Measurements from ENCODE around the gene CELA2A.

The CELA2A gene

GRCh38 chr1:15442759-15443158, 13.8 kb upstream of the CELA2A start:
- peaks cover 4% of the 10 kb centered on the region for H3K4me1 Mint-ChIP-seq
- no peak overlapping the region for H3K27ac Mint-ChIP-seq
- DNase-seq, result no peak
- no peaks in the 10 kb centered on the region for H3K9me3 Mint-ChIP-seq
- CTCF ChIA-PET, result interaction anchor here (1.2 kb wide), 1 partner anchor 10 kb away, joined by 3 read pairs; no protein-coding TSS in a partner anchor
- H3K27me3 Mint-ChIP-seq, result peaks cover 31% of the 10 kb centered on the region
- no peak overlapping the region for H3K4me3 Mint-ChIP-seq
- no peaks in the 10 kb centered on the region for H3K36me3 Mint-ChIP-seq

- no peak overlapping the region for H3K27ac Mint-ChIP-seq
- CTCF ChIA-PET, result interaction anchor here (1.1 to 1.2 kb wide), 2 partner anchors 10 to 14 kb away, joined by 3 read pairs; no protein-coding TSS in a partner anchor
- no peak for DNase-seq
- no peak overlapping the region for H3K4me3 Mint-ChIP-seq
- peaks cover 32% of the 10 kb centered on the region for H3K27me3 Mint-ChIP-seq
- H3K9me3 Mint-ChIP-seq, result no peaks in the 10 kb centered on the region
- H3K36me3 Mint-ChIP-seq, result no peaks in the 10 kb centered on the region
- H3K4me1 Mint-ChIP-seq, result peaks cover 4% of the 10 kb centered on the region
Observed at GRCh38 chr1:15443281-15443680, 13.3 kb upstream of the CELA2A start.

GRCh38 chr1:15444468-15445389, 11.8 kb upstream of the CELA2A start:
- Mint-ChIP-seq H3K27me3 (peaks cover 36% of the 10 kb centered on the region), H3K36me3 (no peaks in the 10 kb centered on the region), H3K27ac (no peak overlapping the region), H3K4me1 (peaks cover 4% of the 10 kb centered on the region), H3K9me3 (no peaks in the 10 kb centered on the region), H3K4me3 (no peak overlapping the region)
- DNase-seq, result no peak
- CTCF ChIA-PET, result interaction anchor here (1.1 kb wide), 1 partner anchor 15 kb away, joined by 3 read pairs; no protein-coding TSS in a partner anchor

- Mint-ChIP-seq H3K4me3 (no peak overlapping the region), H3K27me3 (peaks cover 37% of the 10 kb centered on the region), H3K27ac (no peak overlapping the region), H3K36me3 (no peaks in the 10 kb centered on the region), H3K4me1 (peaks cover 4% of the 10 kb centered on the region), H3K9me3 (no peaks in the 10 kb centered on the region)
- no peak for DNase-seq
- CTCF ChIA-PET, result no interaction called here
Observed at GRCh38 chr1:15445390-15446122, 11.0 kb upstream of the CELA2A start.

GRCh38 chr1:15446212-15446611, 10.3 kb upstream of the CELA2A start:
- Mint-ChIP-seq H3K4me3 (no peak overlapping the region), H3K27ac (no peak overlapping the region), H3K9me3 (no peaks in the 10 kb centered on the region), H3K27me3 (peaks cover 37% of the 10 kb centered on the region), H3K4me1 (peaks cover 4% of the 10 kb centered on the region), H3K36me3 (no peaks in the 10 kb centered on the region)
- CTCF ChIA-PET, result no interaction called here
- no peak for DNase-seq

- Mint-ChIP-seq H3K27me3 (peaks cover 36% of the 10 kb centered on the region), H3K4me3 (no peak overlapping the region), H3K4me1 (peaks cover 4% of the 10 kb centered on the region), H3K36me3 (no peaks in the 10 kb centered on the region), H3K9me3 (no peaks in the 10 kb centered on the region), H3K27ac (no peak overlapping the region)
- CTCF ChIA-PET, result no interaction called here
- DNase-seq, result no peak
Observed at GRCh38 chr1:15448877-15449462, 7.6 kb upstream of the CELA2A start.

GRCh38 chr1:15449567-15449966, 7.0 kb upstream of the CELA2A start:
- H3K4me1 Mint-ChIP-seq, result peaks cover 4% of the 10 kb centered on the region
- H3K36me3 Mint-ChIP-seq, result no peaks in the 10 kb centered on the region
- DNase-seq, result no peak
- H3K9me3 Mint-ChIP-seq, result no peaks in the 10 kb centered on the region
- CTCF ChIA-PET, result interaction anchor here (1.3 kb wide), 1 partner anchor 11 kb away, joined by 3 read pairs; the partner anchor contains the start of gene CTRC
- no peak overlapping the region for H3K4me3 Mint-ChIP-seq
- H3K27me3 Mint-ChIP-seq, result peaks cover 30% of the 10 kb centered on the region
- H3K27ac Mint-ChIP-seq, result no peak overlapping the region

GRCh38 chr1:15451014-15451722, 5.4 kb upstream of the CELA2A start:
- H3K27ac Mint-ChIP-seq, result no peak overlapping the region
- H3K36me3 Mint-ChIP-seq, result no peaks in the 10 kb centered on the region
- no peaks in the 10 kb centered on the region for H3K9me3 Mint-ChIP-seq
- peaks cover 23% of the 10 kb centered on the region for H3K27me3 Mint-ChIP-seq
- CTCF ChIA-PET, result no interaction called here
- H3K4me3 Mint-ChIP-seq, result no peak overlapping the region
- no peaks in the 10 kb centered on the region for H3K4me1 Mint-ChIP-seq
- no peak for DNase-seq

GRCh38 chr1:15452216-15452615, 4.3 kb upstream of the CELA2A start:
- no peak for DNase-seq
- Mint-ChIP-seq H3K27me3 (peaks cover 19% of the 10 kb centered on the region), H3K4me1 (no peaks in the 10 kb centered on the region), H3K9me3 (no peaks in the 10 kb centered on the region), H3K4me3 (no peak overlapping the region), H3K36me3 (no peaks in the 10 kb centered on the region), H3K27ac (no peak overlapping the region)
- CTCF ChIA-PET, result interaction anchor here (1.3 kb wide), 1 partner anchor 9 kb away, joined by 3 read pairs; no protein-coding TSS in a partner anchor

GRCh38 chr1:15452866-15453571, 3.5 kb upstream of the CELA2A start:
- no peak overlapping the region for H3K27ac Mint-ChIP-seq
- no peak overlapping the region for H3K4me3 Mint-ChIP-seq
- no peak for DNase-seq
- no peaks in the 10 kb centered on the region for H3K4me1 Mint-ChIP-seq
- no peaks in the 10 kb centered on the region for H3K9me3 Mint-ChIP-seq
- CTCF ChIA-PET, result interaction anchor here (1.3 kb wide), 1 partner anchor 10 kb away, joined by 3 read pairs; no protein-coding TSS in a partner anchor
- no peaks in the 10 kb centered on the region for H3K36me3 Mint-ChIP-seq
- H3K27me3 Mint-ChIP-seq, result peaks cover 14% of the 10 kb centered on the region

- CTCF ChIA-PET, result no interaction called here
- no peak overlapping the region for H3K27ac Mint-ChIP-seq
- H3K36me3 Mint-ChIP-seq, result no peaks in the 10 kb centered on the region
- H3K9me3 Mint-ChIP-seq, result no peaks in the 10 kb centered on the region
- no peak overlapping the region for H3K4me3 Mint-ChIP-seq
- peaks cover 14% of the 10 kb centered on the region for H3K27me3 Mint-ChIP-seq
- no peaks in the 10 kb centered on the region for H3K4me1 Mint-ChIP-seq
- DNase-seq, result no peak
Observed at GRCh38 chr1:15453734-15454133, 2.8 kb upstream of the CELA2A start.

- no peak for DNase-seq
- Mint-ChIP-seq H3K4me3 (no peak overlapping the region), H3K27me3 (peaks cover 14% of the 10 kb centered on the region), H3K27ac (no peak overlapping the region), H3K36me3 (no peaks in the 10 kb centered on the region), H3K4me1 (no peaks in the 10 kb centered on the region), H3K9me3 (no peaks in the 10 kb centered on the region)
- CTCF ChIA-PET, result no interaction called here
Observed at GRCh38 chr1:15454256-15454655, 2.3 kb upstream of the CELA2A start.

GRCh38 chr1:15455522-15455921, 1.0 kb upstream of the CELA2A start:
- Mint-ChIP-seq H3K4me3 (no peak overlapping the region), H3K4me1 (no peaks in the 10 kb centered on the region), H3K36me3 (no peaks in the 10 kb centered on the region), H3K9me3 (no peaks in the 10 kb centered on the region), H3K27ac (no peak overlapping the region), H3K27me3 (peaks cover 9% of the 10 kb centered on the region)
- DNase-seq, result no peak
- CTCF ChIA-PET, result no interaction called here

Measured in activated naive CD4-positive, alpha-beta T cell treated with anti-CD3 and anti-CD28 coated beads, Interleukin-2, amount 10 ng/mL, durations not matched to agents 7 days and 5 days (primary cell).